ES-I3 (cell line): ENCODE results near the gene OSBPL10.

Experiments
- H3K36me3 ChIP-seq: 2 replicates; pipeline ENCODE4 v1.6.1; 2013; ENCODE audit warnings: mild to moderate bottlenecking, low read length, control low read depth, moderate library complexity; ENCODE audit not compliant: insufficient read depth
- H3K4me1 ChIP-seq: 2 replicates; pipeline ENCODE4 v1.6.1; 2013; ENCODE audit warnings: mild to moderate bottlenecking, control low read depth, low read length; ENCODE audit not compliant: insufficient read depth
- H3K9ac ChIP-seq: 2 replicates; pipeline ENCODE4 v1.6.1; 2013; ENCODE audit warnings: low read depth, mild to moderate bottlenecking, low read length, moderate library complexity
- H3K9me3 ChIP-seq: 2 replicates; pipeline ENCODE4 v1.6.1; 2013; ENCODE audit warnings: mild to moderate bottlenecking, low read length, moderate library complexity; ENCODE audit not compliant: control insufficient read depth, insufficient read depth

Gene OSBPL10

DNA sequence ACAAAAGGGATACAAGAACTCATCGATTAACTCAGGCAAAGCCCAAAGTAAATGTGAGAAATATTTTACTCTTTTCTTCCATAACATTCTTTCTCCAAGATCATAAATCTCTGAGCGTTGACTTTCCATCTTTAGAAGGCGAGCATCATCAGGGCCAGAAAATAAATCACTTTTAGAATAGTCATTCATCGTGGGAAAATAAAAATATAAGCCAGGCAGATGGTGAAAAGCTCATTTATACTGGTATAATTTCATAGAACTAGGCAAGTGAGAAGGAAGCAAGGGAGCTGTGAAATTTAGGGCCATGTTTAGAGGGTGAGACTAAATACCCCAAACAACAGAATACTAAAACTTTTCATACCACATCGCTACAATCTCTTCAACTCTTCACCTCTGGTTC, 257.4 kb downstream of the OSBPL10 start:
- Histone ChIP-seq H3K36me3 (no peaks in the 10 kb centered on the region), H3K4me1 (peaks cover 7% of the 10 kb centered on the region; the same call in 1 of the 2 replicates), H3K9ac (no peak overlapping the region), H3K9me3 (no peaks in the 10 kb centered on the region)

DNA sequence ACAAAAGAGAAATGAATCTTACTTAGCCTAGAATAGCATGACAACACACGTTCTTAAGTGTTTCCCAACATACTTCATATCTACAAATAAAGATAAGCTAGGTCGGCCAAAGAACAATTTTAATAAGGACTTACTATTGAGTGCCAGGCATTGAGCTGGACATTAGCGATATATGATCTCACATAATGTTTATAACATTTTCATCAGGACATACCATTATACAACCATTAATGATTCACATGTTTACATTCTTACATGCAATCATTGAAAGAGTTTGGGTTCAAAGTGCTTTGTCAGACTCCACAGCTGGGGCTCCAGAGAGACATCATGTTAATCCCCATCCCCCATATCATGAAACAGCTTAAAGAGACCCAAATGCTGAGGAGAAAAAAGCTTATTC, 259.4 kb downstream of the OSBPL10 start:
- H3K9ac ChIP-seq: no peak overlapping the region
- no peaks in the 10 kb centered on the region for H3K9me3 ChIP-seq
- H3K36me3 ChIP-seq: no peaks in the 10 kb centered on the region
- H3K4me1 ChIP-seq: peaks cover 7% of the 10 kb centered on the region; the same call in 1 of the 2 replicates

DNA sequence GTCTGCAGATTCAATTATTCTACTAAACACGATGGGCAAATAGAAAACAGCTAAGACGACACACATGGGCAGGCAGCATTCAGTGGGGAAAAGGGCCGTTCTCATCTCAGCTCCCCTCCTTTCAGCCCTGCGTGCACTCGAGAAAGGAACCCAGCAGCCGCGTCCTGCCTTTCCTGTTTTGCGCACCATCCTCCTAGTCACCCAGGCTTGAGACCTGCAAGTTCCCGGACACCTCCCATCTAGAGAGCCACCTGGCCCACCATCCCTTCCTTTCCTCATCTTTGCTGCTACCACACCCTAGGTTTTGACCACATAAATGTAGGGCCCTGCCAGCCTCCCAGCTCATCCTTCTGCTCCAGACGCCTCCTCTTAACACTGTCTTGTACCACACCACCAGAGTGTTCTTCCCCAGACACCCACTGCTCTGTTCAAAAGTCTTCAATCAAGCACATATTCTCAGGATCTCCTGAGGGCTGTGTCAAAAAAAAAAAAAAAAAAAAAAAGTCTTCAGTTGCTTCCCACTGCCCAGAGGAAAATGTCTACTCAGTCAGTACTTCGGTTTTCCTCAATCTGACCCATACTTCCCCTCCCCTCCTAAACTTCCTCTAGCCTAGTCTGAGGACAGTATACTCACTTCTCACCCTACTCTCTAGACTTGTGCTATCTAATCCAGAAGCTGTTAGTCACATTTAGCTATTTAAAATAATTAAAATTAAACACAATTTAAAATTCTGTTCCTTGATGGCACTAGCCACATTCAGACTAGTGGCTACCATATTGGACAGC, 266.4 kb downstream of the OSBPL10 start:
- Histone ChIP-seq H3K36me3 (no peaks in the 10 kb centered on the region; the same call in 1 of the 2 replicates), H3K9ac (no peak overlapping the region), H3K9me3 (no peaks in the 10 kb centered on the region), H3K4me1 (no peaks in the 10 kb centered on the region)

DNA sequence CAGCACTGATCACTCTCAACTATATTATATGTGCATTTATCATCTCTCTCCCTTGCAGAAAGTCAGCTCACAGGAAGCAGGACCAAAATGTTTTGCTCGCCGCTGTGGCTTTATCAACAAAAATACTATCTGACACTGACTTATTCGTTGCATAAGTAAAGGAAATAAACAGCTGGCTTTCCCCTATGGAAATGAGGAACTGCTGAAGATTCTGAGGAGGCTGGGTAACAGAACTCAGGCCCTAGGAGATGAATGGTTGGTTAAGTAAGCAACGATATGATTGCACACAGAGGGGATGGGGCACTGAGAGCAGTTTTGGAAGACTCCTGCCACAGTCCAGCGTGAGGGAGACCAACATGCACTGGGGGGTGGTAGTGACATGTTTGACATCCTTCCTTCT, 267.2 kb downstream of the OSBPL10 start:
- Histone ChIP-seq H3K4me1 (no peaks in the 10 kb centered on the region), H3K9ac (no peak overlapping the region), H3K9me3 (no peaks in the 10 kb centered on the region), H3K36me3 (no peaks in the 10 kb centered on the region; the same call in 1 of the 2 replicates)

DNA sequence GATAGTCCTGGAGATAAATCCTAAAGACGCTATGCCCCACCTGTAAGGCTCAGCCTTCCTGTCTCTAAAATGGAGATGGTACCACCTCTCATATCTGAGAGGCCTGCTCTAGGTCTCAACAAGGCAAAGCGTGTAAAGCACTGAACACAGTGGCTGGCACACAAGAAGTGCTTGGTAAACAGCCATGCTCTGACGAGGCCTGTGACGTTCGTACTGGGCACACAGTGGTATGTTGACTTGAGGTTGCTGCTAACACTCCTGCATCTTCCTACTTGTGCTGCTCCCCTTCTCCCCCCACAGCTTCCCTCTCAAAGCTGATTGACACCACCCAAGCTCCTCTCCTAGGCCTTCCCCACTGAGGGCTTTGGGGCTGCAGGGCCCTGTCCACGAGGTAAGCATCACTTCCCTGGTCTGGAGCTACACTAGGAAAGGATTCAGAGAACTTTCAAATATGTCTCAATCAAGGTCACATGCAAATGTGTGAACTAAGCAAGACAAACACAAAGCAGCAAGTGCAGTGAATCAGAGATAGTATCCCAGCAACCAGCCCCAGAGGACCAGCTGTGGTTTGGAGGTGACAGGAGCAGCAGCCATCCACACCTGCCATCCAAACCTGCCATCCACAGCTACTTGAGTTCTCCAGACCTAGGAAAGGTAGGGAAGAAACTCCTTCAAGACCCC, 270.8 kb downstream of the OSBPL10 start:
- no peaks in the 10 kb centered on the region for H3K4me1 ChIP-seq
- H3K9ac ChIP-seq: no peak overlapping the region
- no peaks in the 10 kb centered on the region for H3K9me3 ChIP-seq

DNA sequence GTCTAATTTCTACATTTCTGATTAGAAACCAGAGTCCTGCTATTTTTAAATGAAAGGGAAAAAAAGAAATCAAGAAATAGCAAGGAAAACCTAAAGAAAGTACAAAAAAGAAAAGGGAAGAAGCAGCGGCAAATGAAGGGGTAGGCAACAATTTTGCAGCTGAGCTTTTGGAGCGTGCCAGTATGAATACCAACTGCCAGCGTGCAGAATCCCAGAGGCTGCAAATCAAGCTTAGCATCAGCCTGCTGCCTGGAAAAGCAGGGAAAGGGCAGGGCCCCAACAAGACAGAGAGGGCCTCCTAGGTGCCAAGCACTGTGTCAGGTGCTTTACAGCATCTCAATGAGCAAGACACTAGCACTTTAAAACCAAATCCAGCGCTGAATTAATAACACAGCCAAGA, 271.5 kb downstream of the OSBPL10 start:
- Histone ChIP-seq H3K4me1 (no peaks in the 10 kb centered on the region; the same call in 1 of the 2 replicates), H3K36me3 (no peaks in the 10 kb centered on the region; the same call in none of the 2 replicates), H3K9ac (no peak overlapping the region), H3K9me3 (no peaks in the 10 kb centered on the region)

More for the DNA sequence above, 270.8 kb downstream of the OSBPL10 start:
- no peaks in the 10 kb centered on the region; the same call in none of the 2 replicates for H3K36me3 ChIP-seq

DNA sequence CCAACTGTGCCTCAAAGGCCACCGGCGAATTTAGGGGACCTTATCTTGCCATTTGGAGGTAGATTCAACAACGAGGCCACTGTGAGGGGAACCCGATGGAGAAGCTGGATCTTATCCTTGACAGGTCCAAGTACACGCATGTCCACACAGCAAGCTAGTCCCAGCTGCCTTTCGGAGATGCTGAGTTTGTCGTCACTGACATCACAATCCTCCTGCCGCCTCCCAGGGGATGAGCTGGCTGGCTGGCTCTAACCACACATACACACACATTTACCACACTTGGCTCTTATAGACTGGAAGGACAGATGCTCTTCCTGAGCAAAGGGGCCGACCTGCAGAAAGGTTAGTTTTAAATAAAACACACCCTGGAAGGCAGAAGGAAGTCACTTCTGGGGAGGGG, 272.1 kb downstream of the OSBPL10 start:
- no peaks in the 10 kb centered on the region; the same call in none of the 2 replicates for H3K36me3 ChIP-seq

DNA sequence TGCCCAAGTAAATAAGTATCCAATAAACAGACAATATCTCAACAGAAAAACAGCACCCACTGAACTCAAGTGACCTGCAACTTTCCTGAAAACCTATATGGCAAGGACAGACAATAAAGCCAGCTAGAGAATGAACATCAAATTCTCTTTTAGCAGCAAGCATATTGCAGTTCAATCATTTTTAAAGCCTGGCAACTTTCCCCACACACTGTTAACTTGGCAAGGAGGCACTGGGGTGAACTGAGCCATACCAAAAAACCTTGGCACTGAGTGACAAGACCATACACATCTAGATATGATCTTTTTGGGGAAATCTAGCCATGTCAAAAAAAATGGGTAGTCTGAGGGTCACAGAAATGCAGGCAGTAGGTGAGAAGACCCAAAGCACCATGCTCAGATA, 273.8 kb downstream of the OSBPL10 start:
- Histone ChIP-seq H3K9ac (no peak overlapping the region), H3K4me1 (no peaks in the 10 kb centered on the region; the same call in 1 of the 2 replicates), H3K9me3 (no peaks in the 10 kb centered on the region), H3K36me3 (no peaks in the 10 kb centered on the region; the same call in none of the 2 replicates)

More for the DNA sequence above, 272.1 kb downstream of the OSBPL10 start:
- Histone ChIP-seq H3K9me3 (no peaks in the 10 kb centered on the region), H3K9ac (no peak overlapping the region), H3K4me1 (no peaks in the 10 kb centered on the region; the same call in 1 of the 2 replicates)

DNA sequence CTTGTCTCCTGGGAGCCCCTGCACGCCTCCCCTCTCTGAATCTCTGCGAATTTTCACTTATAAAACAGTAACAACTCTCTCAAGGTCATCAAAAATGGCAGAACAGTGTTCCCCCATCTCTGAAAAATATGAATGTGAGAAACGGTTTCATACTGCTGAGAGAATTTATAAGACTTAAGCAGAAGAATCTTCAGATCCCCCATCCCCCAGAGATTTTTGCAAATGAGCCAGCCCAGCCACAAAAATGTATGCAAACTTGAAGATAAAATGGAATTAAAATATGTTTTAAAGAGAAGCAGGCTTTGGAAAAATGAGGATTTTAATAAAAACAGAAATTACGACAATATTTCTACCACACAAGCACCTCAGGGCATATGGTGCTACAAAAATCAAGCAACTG, 275.3 kb downstream of the OSBPL10 start:
- H3K9ac ChIP-seq: no peak overlapping the region
- no peaks in the 10 kb centered on the region; the same call in none of the 2 replicates for H3K36me3 ChIP-seq
- H3K9me3 ChIP-seq: no peaks in the 10 kb centered on the region
- H3K4me1 ChIP-seq: no peaks in the 10 kb centered on the region; the same call in 1 of the 2 replicates

DNA sequence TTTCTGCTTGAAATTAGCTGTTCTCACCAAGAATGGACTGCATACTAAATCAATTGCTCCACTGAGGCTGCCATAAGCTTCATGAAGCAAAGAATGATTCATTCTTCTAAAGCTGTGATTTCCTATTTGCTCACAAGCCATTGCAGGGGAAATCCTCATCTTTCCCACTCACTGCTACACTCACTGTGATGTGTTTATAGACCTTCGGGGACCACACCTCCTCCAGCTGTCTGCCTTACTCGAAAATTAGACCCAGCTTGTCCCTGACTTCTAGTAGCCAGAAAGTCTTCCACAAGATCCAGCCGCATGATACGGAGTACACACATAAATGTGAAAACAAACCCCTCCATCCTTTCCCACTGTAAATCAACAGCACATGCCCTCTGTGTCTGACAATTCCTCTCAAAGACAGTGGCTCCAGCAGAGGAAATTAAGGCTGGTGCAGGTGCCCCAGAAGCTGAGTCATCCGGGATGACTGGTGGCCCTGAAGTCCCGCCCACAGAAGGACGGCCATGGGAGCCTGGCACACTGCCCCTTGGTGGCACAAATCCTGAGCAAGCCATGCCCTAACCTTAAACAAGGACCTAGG, 276.4 kb downstream of the OSBPL10 start:
- Histone ChIP-seq H3K9ac (no peak overlapping the region), H3K4me1 (no peaks in the 10 kb centered on the region; the same call in 1 of the 2 replicates), H3K9me3 (no peaks in the 10 kb centered on the region; the same call in 1 of the 2 replicates), H3K36me3 (no peaks in the 10 kb centered on the region; the same call in none of the 2 replicates)

DNA sequence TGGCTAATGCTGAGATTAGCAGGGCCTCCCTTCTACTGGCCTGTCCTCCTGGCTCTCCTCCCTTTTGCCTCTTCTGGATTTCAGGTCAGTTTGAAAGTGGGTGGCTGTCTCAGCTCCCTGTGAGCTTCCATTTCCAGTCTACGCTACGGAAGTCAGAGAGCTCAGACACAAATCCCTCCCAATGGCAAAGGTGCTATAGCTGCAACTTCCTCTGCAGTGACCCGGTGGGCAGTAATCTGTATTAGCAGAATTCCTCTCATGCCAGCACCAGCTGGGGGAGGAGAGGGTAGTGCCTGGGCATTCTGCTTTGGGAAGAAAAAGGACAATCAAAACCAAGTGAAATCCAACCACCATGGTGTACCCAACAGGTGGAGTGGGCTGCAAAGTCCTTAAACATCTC, 276.9 kb downstream of the OSBPL10 start:
- Histone ChIP-seq H3K36me3 (no peaks in the 10 kb centered on the region; the same call in none of the 2 replicates), H3K9ac (no peak overlapping the region), H3K4me1 (no peaks in the 10 kb centered on the region; the same call in 1 of the 2 replicates), H3K9me3 (no peaks in the 10 kb centered on the region; the same call in 1 of the 2 replicates)

DNA sequence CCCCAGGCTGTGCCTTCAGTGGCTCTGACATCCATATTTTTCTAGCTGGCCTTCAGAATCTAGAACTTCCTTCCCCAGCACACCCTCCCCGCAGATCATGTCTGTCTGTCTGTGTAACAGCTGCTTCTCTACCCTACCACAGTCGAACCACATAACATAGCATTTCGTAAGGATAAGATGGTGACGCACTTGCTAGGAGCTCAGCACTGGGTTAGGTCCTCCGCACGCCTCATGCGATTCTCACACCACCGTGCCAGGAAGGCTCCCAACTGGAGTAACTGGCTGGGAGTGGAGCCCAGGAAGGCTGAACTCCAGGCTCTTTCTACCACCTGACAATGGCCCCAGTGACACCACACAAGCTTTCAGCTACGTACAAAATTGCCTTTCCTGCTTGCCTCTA, 279.8 kb downstream of the OSBPL10 start:
- Histone ChIP-seq H3K36me3 (no peaks in the 10 kb centered on the region; the same call in none of the 2 replicates), H3K9me3 (no peaks in the 10 kb centered on the region; the same call in 1 of the 2 replicates), H3K9ac (no peak overlapping the region), H3K4me1 (no peaks in the 10 kb centered on the region; the same call in 1 of the 2 replicates)

DNA sequence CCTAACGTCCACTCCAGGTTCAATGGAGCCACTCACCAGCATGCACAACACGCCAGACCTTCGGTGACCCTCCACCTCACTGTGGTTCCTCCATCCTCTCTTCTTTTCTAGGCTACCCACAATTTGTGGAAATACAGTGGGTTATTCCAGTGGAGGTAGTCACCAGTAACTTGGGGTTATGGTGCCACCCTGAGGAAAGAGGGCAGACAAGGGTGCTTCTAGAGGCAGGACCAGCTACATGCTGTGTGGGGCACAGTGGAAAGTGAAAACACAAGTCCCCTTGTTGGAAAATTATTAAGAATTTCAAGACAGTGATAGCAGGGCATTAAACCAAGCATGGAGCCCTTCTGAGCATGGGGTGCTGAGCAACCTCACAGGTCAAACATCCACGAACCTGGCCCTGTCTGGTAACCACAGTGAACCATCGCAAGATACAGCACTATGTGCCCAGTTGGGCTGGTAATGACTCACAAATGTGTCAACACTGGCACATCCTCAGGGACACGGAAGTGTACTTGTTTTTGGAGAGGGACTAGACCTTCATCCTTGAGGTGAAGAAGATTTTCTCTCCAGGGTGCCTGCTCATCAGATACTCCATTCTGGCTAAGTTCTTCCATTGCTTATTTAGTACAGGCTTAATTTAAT, 281.6 kb downstream of the OSBPL10 start:
- Histone ChIP-seq H3K36me3 (no peaks in the 10 kb centered on the region; the same call in 1 of the 2 replicates), H3K9ac (no peak overlapping the region), H3K4me1 (peaks cover 10% of the 10 kb centered on the region; the same call in 1 of the 2 replicates), H3K9me3 (no peaks in the 10 kb centered on the region; the same call in 1 of the 2 replicates)
